Activated B cell treated with CpG ODN at 0.5 μM for 24 hours (primary cell): ENCODE data around the gene ODC1. TPM values are rescaled to one million over a fixed set of nuclear protein-coding genes. Genes with fewer than 3 reads are reported as not detected.

Source experiments
- ATAC-seq: fragments of 200-7000 bp; cut with Tn5 transposase; one replicate; pipeline ENCODE4 v1.10.0; 2021; ENCODE audit warnings: low read depth, mild to moderate bottlenecking, moderate library complexity
- CTCF ChIA-PET: fragments of 350-600 bp; sonication (Branson Sonifier 250); formaldehyde crosslinking; loops from one replicate; lab custom pipeline; 2021; ENCODE audit warnings: antibody characterized with exemption; lab: Charles Lee
- POLR2A ChIA-PET: fragments of 350-600 bp; sonication (Branson Sonifier 250); formaldehyde crosslinking; loops from one replicate; lab custom pipeline; 2021; ENCODE audit warnings: antibody characterized with exemption; lab: Charles Lee
- DNase-seq: peaks from one replicate; pipeline ENCODE4 v3.0.0; 2022
- H3K27ac Mint-ChIP-seq: one replicate; pipeline ENCODE4 v1.8.0; 2020; ENCODE audit warnings: mixed read lengths
- H3K27me3 Mint-ChIP-seq: one replicate; pipeline ENCODE4 v1.8.0; 2021; ENCODE audit warnings: mixed read lengths
- H3K36me3 Mint-ChIP-seq: one replicate; pipeline ENCODE4 v1.8.0; 2021; ENCODE audit warnings: low read depth, mixed read lengths
- H3K4me1 Mint-ChIP-seq: one replicate; pipeline ENCODE4 v1.8.0; 2021; ENCODE audit warnings: mixed read lengths
- H3K4me3 Mint-ChIP-seq: one replicate; pipeline ENCODE4 v1.8.0; 2020; ENCODE audit warnings: mild to moderate bottlenecking, mixed read lengths
- H3K9me3 Mint-ChIP-seq: one replicate; pipeline ENCODE4 v1.8.0; 2020; ENCODE audit warnings: mixed read lengths
- intact Hi-C: fragments of 100-400 bp; cut with micrococcal nuclease; formaldehyde crosslinking; loops from one replicate; pipeline ENCODE4 v1.15.1; 2024
- total RNA-seq: library from RNA; stranded (reverse); gene quantifications from 2 replicates; pipeline ENCODE4 v1.2.3, GENCODE V29; 2022
- TF ChIP-seq, protein P1 (sequence below): fragments of 200-600 bp; IDR thresholded peaks from one replicate; pipeline ENCODE4 v1.8.0; 2022; ENCODE audit warnings: antibody characterized with exemption, mild to moderate bottlenecking

Gene ODC1
- total RNA-seq, 1 donor from 2014 or later: 192 TPM

DNA sequence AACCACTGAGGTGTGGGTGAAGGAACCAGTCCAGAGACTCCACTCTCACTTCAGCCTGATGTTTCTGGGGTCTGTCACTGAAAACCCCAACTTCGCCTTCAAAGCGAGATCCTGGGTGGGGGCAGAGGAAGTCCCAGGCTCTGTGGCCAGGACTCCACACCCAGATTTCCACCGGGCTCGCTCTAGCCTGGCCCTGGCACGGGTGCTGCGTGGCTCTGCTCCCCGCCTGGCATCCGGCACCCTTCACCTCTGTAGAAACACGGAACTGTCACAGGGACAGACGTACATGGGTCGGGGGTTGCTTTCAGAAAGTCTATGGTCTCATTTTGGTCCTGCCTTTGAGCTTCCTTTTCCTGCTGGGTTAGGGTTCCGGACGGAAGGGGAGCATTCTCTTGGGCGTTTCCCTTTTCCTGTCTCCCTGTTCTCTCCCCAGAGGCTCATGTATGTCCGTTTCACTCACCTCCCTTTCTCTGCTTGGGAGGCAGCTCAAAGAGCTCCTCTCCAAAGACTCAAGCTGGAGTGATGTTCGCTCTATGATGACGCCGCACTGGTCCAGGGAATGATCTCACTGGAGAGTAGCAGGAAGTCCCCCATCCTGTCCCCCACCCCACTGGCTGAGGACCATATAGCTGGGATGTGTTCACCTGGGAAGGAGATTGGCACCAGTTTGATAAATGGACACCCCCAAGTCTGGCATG, 41.5 kb downstream of the ODC1 start:
- ChIA-PET CTCF (interaction anchor here (1.3 to 6.2 kb wide), 5 partner anchors 23 to 282 kb away, joined by 3 to 94 read pairs (median 46); partner anchors contain the start of gene HPCAL1), POLR2A (interaction anchor here (1.1 to 5.8 kb wide), 4 partner anchors 8 to 104 kb away, joined by 3 to 90 read pairs (median 40); partner anchors contain the start of gene HPCAL1)
- Mint-ChIP-seq H3K4me3 (no peak overlapping the region), H3K27me3 (no peaks in the 10 kb centered on the region), H3K9me3 (no peaks in the 10 kb centered on the region), H3K27ac (peak overlapping the region; percentile 92), H3K4me1 (peaks cover 54% of the 10 kb centered on the region), H3K36me3 (peaks cover 8% of the 10 kb centered on the region)
- TF ChIP-seq, protein P1, sequence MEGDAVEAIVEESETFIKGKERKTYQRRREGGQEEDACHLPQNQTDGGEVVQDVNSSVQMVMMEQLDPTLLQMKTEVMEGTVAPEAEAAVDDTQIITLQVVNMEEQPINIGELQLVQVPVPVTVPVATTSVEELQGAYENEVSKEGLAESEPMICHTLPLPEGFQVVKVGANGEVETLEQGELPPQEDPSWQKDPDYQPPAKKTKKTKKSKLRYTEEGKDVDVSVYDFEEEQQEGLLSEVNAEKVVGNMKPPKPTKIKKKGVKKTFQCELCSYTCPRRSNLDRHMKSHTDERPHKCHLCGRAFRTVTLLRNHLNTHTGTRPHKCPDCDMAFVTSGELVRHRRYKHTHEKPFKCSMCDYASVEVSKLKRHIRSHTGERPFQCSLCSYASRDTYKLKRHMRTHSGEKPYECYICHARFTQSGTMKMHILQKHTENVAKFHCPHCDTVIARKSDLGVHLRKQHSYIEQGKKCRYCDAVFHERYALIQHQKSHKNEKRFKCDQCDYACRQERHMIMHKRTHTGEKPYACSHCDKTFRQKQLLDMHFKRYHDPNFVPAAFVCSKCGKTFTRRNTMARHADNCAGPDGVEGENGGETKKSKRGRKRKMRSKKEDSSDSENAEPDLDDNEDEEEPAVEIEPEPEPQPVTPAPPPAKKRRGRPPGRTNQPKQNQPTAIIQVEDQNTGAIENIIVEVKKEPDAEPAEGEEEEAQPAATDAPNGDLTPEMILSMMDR: no peak
- DNase-seq: no peak
- intact Hi-C loops: no loop called here
- ATAC-seq: no peak

DNA sequence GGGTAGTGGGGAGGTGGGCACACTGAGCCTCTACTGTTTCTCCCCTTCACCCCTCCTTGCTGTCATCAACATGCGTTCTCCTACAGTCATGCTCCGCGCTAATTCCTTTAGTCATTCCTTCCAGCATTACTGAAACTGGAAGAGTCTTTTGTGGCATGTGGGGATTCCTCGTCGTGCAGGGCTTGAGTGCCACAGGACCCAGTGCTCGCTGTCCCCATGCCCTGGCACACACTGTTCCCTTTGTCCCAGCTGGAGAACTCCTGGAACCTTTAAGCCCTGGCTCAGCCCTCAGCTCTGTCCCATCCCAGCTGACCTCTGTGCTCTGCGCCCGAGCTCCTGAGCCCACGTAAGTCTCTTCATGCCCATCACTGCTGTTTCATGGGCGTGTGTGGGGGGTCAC, 42.1 kb downstream of the ODC1 start:
- CTCF ChIA-PET: interaction anchor here (6.2 kb wide), 1 partner anchor 102 kb away, joined by 94 read pairs; the partner anchor contains the start of gene HPCAL1
- Mint-ChIP-seq H3K9me3 (no peaks in the 10 kb centered on the region), H3K36me3 (peaks cover 11% of the 10 kb centered on the region), H3K4me1 (peaks cover 56% of the 10 kb centered on the region), H3K27ac (no peak overlapping the region), H3K4me3 (no peak overlapping the region), H3K27me3 (no peaks in the 10 kb centered on the region)
- POLR2A ChIA-PET: interaction anchor here (1.1 to 5.8 kb wide), 3 partner anchors 8 to 104 kb away, joined by 3 to 90 read pairs (median 71); partner anchors contain the start of gene HPCAL1
- TF ChIP-seq, protein P1: no peak
- intact Hi-C loops: no loop called here
- ATAC-seq (no peak), DNase-seq (no peak)

DNA sequence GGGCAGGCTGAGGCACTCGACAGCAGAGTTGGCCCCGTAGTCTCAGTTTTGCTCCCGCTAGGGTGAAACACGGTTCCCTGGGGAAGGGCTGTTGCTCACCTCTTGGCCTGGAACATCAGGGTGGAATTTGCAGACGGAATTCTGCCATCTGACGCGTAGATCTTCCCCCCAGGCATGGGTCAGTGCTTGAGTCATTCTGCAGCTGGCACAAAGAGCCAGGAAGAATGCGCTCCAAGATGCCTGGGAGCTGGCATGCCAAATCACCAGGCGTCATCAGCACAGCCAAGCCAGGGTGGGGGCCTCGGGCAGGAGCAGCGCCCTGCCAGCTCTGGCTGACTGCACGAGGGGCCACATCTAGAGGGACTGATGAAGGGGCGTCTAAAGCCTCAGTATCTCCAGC, 42.7 kb downstream of the ODC1 start:
- DNase-seq (no peak), ATAC-seq (no peak)
- POLR2A ChIA-PET: no interaction called here
- H3K36me3 Mint-ChIP-seq: peaks cover 12% of the 10 kb centered on the region
- H3K27ac Mint-ChIP-seq: no peak overlapping the region
- TF ChIP-seq, protein P1: no peak
- CTCF ChIA-PET: interaction anchor here (6.2 kb wide), 1 partner anchor 101 kb away, joined by 94 read pairs; the partner anchor contains the start of gene HPCAL1
- no peaks in the 10 kb centered on the region for H3K9me3 Mint-ChIP-seq
- H3K4me3 Mint-ChIP-seq: no peak overlapping the region
- peaks cover 56% of the 10 kb centered on the region for H3K4me1 Mint-ChIP-seq
- intact Hi-C loops: no loop called here
- H3K27me3 Mint-ChIP-seq: no peaks in the 10 kb centered on the region

DNA sequence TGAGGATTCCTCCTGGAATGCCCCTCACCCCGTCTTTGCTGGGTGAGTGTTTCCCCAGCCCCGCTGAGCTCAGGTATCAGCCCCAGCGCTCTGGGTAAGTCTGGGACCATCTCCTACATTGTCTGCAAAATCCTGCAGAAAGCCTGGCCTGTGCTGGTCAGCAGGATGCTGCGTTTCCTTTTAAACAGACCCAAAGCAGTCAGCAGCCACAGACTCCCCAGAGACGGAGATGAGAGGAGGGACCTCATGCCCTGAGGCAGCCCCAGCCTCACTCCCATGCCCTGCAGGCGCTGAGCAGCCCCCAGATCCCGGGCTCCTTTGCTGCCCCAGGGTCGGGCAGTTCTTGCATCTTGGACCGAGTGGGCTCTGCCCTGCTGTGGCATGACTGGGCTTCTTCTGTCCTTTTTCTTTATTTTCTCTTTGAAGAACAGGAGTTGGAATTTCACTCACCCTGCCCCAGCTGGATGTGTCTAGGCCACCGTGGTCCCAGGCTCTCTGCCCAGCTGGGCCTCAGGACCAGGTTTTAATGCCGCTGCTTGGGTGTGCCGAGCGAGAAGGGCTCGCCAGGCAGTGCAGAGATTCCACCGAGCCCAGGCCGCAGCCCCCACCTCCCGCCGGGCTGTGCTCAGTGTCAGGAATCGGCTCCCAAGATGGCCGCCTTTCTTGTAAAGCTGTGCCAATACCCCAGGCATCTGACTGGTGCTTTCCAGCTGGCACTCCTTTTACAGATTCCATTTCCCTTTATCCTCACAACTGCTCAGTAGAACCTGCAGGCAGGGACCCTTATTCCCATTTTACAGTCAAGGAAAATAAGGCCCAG, 43.6 kb downstream of the ODC1 start:
- Mint-ChIP-seq H3K4me1 (peaks cover 53% of the 10 kb centered on the region), H3K36me3 (peaks cover 15% of the 10 kb centered on the region), H3K27ac (no peak overlapping the region), H3K9me3 (no peaks in the 10 kb centered on the region), H3K27me3 (no peaks in the 10 kb centered on the region), H3K4me3 (no peak overlapping the region)
- ChIA-PET CTCF (no interaction called here), POLR2A (no interaction called here)
- ATAC-seq: no peak
- intact Hi-C loops: no loop called here
- no peak for DNase-seq
- TF ChIP-seq, protein P1: no peak
